Measurements from ENCODE around the gene LRP3.
"Not testable (repeated sequence)": the region's sequence is repeated elsewhere in the genome, so short reads cannot be mapped to it uniquely, and the experiment has no call there.

Gene LRP3

DNA sequence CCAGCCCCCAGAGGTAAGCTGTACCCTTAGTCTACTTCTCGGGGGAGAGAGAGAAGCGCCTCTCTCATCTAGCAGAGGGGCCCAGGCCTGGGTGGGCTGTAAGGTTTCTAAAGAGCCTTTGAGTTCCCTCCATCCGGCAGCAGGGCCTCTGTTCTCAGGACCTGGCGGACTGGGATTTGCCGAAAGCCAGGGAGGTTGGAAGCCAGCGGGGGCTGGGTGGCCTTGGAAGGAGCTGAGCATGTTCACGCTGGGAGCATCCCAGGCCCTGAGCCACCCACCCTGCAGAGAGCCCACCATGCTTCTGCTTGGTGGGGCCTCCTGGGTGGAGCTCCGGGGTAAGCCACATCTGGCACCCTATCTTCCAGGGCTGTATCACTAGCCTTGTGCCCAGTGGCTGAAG, 23.8 kb downstream of the LRP3 start:
- no peak for DNase-seq (ENCODE audit: low read depth)

DNA sequence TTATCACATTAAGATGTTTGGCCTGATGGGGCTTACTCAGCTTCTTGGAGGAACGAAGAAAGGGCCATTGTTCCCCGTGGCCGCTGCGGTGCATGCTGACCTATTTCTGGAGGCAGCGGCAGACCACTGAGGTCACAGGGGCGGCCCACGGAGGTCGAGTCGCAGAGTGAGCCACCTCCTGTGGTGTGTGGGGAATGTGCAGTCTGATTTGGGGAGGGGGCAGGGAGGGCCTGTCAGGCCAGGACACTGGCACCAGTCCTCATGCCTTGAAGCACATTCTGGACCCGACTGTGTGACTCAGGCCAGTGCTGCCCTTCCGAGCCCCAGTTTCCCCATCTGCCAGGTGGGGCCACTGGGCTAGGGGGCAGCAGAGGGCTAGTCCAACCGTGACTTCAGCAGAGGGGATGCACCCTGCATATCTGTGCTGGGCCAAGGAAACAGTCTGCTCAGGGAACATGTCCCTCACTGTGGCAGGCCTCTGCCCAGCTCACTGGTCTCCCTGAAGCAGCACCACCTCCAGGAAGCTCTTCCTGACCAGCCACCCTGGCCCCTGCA, 25.2 kb downstream of the LRP3 start:
- no peak for DNase-seq (ENCODE audit: low read depth)

DNA sequence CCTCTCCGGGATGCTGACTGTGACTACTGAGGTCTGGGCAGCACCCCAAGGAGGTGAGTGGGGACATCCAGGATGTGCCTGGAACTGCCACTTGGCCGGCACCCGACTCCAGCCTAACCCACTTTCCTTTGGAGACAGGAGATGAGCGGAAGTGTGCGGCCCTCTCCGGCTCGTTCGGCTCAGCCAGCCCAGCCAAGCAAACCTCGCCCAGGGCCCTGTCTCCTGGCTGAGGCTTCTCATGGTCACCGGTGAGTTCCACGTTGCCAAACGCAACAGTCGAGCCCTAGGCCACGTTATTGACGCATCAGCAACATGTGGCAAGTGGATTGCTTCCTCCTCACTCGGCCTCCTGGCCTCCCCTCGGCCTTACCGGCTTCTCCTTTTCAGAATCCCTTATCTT, 26.0 kb downstream of the LRP3 start:
- DNase-seq (ENCODE audit: low read depth), result no peak

DNA sequence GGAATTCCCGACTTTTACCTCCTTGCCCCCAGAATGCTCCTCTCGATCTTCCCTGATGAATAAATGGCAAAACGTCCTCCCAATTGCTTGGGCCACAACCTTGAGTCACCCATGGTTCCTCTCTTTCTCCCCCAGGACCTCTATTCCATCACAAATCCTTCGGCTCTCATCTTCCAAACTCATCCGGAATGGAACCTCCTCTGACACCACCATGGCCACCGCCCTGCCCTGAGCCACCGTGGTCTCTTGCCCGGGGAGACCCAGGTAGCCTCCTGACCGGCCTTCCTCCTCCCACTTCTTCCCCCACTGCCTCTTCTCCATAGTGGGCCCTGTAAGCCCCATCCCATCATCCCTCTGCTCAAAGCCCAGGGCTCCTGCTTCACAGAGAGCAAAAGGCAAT, 26.6 kb downstream of the LRP3 start:
- no peak for DNase-seq (ENCODE audit: low read depth)

DNA sequence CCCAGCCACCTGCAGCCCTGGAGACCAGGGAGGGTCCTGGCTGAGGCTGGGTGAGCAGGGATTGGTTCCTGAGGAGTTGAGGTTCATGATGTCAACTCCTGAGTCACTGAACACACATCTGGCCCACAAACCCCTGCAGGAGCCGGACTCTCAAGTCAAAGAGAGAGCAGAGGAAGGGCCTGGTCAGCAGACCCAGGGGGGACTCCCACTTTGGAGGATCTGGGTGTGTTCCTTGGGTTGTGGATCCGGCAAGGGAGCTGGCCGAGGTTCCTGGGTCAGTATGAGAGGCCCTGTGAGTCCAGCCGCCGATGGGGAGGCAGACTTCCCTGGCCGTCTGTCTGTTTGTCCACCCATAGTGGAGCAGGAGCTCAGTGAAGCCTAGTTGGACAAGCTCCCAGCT, 27.5 kb downstream of the LRP3 start:
- DNase-seq (ENCODE audit: low read depth), result no peak

DNA sequence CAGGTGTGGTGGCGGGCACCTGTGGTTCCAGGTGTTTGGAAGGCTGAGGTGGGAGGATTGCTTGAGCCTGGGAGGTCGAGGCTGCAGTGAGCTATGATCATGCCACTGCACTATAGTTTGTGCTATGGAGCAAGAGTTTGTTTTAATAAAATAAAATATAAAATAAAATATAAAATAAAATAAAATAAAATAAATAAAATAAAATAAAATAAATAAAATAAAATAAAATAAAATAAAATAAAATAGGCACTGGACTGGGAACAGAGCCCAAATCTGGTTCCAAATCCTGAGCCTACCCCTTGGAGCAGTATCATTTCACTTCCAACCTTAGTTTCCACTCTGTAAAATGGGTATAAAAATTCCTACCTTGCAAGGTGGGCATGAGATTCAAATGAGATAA, 28.1 kb downstream of the LRP3 start:
- DNase-seq (ENCODE audit: low read depth), result not testable (repeated sequence)

DNA sequence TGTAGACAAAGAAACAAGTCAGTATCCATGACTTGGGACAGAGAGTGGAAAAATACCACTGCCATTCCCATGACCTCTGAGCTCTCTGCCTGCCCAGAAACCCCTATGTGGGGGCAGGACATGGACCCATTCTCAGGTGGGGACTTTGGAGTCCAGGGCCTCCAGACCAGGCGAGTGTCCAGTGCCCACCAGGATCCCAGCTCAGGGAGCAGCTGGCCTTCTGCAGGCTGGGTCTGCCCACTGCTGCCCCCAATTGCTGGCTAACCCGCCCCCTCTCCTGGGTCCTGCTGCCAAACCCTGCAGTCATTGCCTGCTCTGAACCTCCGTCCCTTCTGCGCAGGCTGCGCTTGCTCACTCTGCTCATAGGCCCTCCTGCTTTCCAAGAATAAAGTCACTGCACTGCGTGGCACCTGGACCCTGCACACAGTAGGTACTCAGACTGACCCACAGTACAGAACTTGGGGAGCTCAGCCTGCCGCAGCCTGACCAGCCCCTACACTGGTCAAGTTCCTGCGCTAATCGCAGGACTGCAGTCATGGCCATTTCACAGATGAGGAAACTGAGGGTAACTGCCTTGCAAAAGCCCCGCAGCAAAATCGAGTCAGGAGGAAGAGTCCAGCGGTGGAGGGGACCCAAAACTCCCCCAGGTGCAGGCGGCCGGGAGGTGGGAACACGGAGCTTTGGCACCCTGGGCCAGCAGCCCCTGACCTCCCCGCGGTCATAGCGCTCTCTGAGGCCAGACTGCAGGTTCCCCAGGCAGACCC, 30.7 kb downstream of the LRP3 start:
- DNase-seq (ENCODE audit: low read depth), result no peak

DNA sequence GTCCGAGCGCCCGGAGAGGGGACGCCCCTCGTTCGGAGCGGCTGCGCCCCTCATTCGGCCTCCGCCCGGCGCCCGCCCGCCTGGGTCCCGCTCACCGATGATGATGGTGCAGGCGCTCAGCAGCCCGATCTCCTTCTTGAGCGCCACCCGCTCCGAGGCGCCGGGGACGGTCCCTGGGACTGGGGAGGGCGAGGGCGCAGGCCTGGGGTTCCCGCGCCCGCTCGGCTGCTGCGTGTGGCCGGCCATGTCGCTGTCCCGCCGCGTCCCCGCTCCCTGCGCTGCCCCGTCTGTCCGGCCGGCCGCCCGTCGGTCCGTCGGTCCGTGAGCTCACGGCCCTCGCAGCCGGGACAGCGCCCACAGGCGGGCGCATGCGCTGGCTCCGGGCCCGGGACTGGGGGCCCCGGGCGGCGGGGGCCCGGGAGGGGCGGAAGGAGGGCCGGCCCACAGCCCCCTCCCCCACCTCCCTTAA, 31.4 kb downstream of the LRP3 start, which contains the start of gene SLC7A10:
SLC7A10 (minus strand) TSS at position 393 of the 469 bp plus-strand sequence; CDS start at position 246, 147 bp downstream.
- no peak for DNase-seq (ENCODE audit: low read depth)

DNA sequence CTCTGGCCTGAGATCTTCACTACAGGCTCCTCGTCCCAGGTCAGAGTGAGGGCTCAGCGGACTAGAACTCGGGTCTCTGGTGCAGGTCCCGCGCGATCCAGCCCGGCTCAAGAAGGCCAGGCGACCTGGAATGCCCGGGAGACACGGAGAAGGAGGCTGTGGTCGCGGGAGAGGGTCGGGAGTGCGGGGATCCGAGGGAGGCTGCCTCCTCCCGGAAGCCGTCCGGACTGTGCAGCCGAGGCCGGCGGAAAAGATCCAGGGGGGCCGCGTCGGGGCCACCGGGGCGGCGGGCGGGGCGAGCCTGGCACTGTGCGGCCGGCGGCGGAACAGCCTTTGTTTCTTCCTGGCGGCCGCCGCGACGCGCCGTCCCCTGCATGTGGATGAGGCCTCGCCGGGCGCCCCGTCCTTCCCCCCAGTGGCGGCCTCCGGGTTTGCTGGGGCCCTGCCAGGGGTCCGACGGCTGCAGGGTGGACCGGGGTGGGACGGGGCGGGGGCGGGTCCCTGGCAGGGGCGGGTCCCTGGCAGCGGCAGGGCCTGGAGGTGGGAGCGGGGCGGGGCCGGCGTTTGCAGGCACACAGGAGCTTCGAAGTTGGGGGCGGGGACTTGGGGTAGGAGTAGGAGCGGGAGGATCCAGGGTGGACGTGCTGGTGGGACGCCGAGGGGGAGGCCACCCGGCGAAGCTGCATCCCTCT, 32.6 kb downstream of the LRP3 start:
- no peak for DNase-seq (ENCODE audit: low read depth)

DNA sequence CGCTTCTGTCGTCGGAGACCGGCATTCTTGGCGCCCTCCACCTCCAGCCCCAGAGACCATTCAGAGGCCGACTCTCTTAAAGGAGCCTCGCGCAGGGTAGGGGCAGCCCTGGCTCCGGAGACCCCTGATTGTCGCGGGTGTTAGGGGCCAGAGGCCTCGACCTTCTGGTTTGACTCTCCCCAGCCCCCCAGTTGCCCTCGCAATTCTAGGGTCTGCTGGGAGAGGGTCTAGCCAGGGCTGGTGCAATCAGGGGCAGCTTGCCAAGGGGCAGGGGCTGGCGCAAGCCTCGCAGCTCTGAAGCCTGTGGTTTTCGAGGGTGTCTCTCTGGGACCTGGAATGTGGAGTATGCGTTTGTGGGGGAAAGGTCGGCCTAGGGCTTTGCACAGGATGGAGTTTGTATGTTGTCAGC, 33.1 kb downstream of the LRP3 start:
- no peak for DNase-seq (ENCODE audit: low read depth)

DNA sequence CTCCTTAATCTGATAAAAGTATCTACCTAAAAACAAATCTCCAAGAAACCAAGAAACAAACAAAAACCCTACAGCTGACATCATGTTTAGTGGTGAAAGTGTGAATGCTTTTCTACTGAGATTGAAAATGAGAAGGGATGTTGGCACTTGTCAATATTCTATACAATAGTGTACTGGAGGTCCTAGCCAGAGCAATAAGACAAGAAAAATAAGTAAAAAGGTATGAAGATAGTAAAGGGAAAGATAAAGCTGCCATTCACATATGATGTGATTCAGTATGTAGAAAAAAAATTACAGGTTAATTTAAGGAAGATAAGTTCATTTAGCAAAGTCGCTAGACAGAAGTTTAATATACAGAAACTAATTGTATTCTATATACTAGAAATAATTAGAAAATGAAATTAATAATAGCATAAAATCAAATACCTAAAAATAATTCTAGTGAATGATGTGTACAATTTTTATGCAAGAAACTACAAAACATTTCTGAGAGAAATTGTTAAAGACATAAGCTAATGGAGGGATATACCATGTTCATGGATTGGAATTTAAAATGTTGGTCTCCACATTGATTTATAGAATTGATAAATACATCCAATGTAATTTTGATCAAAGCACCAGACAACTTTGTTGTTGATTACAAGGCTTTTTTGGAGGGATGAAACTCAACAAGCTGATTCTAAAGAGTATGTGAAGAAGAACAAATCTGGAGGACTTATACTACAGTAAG, 33.9 kb downstream of the LRP3 start:
- DNase-seq (ENCODE audit: low read depth), result no peak

DNA sequence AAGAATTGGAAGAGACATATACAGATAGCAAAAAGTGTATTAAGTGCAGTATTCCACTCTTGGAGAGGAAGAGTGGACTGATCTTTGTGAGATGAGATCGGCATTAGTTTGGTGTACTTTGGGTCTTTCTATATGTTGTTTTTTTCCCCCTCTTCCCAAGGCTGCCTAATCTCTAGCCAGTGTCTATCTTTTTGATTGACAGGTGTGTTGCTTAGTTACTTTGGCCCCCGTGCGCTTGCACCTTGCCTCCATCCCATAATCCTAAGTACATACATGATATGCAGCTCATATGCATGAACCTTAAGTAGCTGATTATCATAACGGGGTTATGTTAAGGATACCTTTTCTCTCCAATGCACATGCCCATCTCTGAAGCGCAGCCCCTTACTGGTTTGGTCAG, 35.8 kb downstream of the LRP3 start:
- no peak for DNase-seq (ENCODE audit: low read depth)

DNA sequence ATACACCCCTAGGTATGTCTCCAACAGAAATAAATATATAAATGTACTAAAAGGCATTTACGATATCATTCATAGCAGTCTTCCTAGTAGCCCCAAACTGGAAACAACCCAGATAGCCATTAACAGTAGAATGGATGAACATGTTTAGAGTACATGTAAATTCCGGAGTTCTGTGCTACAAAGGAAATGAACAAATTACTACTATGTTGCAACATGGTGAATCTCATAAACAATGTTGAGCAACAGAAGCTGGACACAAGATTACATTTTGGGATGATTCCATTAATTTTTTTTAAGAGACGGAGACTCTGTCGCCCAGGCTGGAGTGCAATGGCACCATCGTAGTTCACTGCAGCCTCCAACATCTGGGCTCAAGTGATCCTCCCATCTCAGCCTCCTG, 37.4 kb downstream of the LRP3 start:
- no peak for DNase-seq (ENCODE audit: low read depth)

DNA sequence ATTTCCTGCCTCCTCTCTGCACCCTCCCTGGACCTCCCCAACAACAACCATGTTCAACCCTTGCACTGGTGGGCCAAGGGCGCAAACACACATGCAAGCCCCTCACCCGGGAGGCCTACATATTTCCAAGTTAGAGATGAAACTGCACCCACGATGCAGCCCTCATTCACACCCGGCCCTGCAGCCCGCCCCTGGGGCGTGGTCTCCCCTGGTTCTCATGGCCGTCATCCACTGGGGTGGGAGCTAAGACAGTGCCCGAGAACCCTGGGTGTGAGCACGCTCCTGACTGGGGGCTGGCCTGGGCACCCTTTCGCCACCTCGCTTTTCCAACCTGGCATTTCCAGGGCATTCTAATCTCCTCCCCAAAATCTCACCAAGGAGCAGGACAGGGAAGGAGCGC, 38.5 kb downstream of the LRP3 start:
- no peak for DNase-seq (ENCODE audit: low read depth)

DNA sequence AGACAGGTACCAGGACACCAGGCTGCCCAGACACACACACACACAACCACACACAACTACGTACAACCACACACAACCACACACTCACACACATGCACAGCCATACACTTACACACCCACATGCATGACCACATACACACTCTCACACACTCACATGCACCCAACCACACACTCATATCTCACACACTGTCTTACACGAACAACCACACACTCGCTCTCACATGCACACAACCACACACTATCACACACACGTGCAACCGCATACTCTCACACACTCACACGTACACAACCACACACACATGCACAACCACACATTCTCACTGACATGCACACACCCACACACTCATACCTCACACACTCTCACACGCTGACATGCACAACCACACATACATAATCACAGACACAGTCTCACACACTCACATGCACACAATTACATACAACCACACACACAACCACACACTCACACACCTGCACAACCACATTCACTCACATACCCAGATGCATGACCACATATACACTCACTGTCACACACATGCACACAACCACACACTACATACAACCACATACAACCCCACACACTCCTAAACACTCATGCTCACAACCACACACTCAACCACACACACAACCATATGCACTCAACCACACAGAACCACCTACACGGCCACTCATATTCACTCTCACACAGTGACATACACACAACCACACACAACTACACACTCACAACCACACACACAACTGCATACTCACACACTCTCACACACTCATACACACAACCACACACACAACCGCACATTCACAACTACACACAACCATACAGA, 39.1 kb downstream of the LRP3 start:
- no peak for DNase-seq (ENCODE audit: low read depth)

DNA sequence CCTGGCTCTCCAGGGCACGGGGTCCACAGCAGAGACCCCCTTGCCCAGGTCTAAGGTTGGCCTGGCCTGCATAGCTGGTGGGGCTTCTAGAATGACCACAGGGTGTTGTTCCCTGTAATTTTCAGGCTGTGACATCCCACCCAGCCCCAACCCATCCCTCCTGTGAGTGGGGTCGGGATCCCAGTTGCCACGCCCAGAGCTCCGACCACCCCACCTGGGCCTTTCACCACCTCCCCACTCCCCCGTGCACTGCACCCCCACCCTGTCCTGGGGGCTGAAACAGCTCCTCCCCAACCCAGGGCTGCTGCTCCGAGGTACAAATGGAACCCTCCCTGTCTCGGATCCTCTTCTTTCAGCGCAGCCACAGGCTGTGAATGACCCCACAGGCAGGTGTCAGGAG, 40.0 kb downstream of the LRP3 start:
- no peak for DNase-seq (ENCODE audit: low read depth)

DNA sequence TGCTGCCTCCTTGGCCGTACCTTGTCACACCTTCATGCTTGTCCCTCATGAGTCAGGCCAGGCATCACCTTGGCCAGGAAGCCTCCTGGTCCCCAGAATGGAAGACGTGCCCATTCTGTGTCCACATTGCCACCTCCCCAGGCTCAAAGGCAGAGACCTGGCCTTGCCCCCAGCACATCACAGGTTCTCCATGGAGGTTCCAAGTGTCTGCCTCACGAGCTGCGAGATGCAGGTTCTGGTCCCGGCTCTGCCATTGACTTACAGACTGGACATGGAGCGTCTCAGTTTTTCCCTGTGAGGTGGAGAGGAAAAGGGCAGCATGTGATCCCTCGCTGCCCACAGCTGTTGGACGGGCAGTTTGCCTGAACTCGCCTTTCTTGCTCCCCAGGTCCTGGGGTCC, 40.6 kb downstream of the LRP3 start:
- no peak for DNase-seq (ENCODE audit: low read depth)

DNA sequence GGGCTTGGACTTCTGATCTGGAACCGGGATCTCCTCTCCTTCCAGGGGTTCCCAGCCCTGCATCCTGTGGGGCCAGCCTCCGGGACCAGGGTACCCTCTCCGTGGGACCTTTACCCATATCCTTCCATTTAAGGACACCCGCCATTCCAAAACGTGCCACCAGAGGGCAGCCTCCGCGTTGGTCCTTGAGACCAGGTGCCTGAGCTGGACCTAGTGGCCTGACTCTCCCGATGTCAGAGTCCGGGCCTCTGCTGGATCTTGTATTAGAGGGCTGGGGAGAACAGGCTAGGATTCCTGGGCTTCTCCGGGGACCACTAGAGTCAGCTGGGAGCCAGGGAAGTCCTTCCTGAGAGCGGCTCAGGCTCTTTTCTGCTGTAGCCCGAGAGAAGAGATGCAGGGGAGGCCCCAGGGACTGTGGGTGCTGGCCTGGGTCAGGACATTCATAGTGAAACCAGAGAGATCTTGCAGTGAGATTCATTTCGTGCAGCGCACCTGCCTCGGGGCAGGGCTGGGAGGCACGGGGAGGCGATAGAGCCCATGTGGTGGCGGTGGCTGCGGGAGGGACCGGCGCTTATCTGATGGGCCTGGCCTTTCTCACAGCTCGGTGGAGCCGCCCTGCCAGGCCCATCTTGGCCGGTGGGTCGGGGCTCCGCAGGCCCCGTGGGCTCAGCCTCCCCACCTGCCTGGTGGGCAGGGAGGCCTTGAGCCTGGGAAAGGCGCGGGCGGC, 41.3 kb downstream of the LRP3 start:
- DNase-seq (ENCODE audit: low read depth), result peak; percentile 68

DNA sequence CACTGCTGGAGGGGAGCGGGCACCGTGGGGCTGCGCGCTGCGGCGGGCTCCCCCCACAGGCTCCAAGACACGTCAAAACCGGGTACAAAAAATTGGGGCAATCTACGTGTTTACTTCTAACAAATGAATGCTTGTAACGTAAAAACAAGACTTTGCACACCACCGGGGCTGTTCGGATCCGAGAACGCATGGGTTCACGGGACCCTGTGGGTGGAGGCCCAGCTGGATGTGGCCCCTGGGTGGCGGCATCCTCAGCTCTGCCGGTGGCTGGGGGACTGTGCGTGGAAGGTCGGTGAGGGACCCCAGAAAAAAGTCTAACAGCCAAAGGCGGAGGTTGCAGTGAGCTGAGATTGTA, 41.8 kb downstream of the LRP3 start:
- no peak for DNase-seq (ENCODE audit: low read depth)

DNA sequence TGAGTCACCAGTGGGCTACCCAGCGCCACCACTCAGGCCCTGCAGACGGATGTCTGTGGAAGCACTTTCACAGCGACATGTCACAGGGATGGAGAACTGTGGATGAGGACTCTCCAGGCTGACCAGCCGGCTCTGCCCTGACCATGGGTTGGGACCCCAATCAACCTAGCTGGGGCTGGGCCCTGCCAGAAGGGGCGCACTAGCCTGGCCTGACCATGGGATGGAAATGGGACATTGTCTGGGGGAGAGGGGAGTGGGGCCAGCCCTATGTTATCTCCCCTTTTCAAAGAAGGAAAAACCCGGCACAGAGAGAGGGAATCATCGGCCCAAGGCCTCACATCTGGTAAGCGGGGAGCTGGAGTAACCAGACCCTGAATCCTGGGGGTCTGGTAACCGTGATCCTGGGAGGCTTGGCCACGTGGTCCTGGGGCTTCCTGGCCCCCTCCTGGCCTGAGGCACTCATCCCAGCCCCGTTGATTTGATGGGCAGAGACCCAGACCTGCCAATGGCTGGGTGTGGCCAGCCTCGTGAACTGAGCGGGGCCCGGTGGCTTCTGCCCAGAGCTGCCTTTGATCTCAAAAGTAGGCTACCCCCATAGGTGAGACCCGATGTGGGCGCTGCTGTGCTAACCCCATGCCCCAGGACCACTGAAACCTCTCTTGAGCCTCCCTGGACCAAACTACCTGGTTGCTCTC, 42.7 kb downstream of the LRP3 start:
- no peak for DNase-seq (ENCODE audit: low read depth)

All from activated gamma-delta T cell treated with anti-CD3 and anti-CD28 coated beads, Interleukin-2, amount 50 U/mL, for 16 hours (primary cell).